ENCODE data around the gene SMAD2.
A peak's percentile ranks its signal among the peaks of the same experiment; 100 is the strongest.

The SMAD2 gene

DNA sequence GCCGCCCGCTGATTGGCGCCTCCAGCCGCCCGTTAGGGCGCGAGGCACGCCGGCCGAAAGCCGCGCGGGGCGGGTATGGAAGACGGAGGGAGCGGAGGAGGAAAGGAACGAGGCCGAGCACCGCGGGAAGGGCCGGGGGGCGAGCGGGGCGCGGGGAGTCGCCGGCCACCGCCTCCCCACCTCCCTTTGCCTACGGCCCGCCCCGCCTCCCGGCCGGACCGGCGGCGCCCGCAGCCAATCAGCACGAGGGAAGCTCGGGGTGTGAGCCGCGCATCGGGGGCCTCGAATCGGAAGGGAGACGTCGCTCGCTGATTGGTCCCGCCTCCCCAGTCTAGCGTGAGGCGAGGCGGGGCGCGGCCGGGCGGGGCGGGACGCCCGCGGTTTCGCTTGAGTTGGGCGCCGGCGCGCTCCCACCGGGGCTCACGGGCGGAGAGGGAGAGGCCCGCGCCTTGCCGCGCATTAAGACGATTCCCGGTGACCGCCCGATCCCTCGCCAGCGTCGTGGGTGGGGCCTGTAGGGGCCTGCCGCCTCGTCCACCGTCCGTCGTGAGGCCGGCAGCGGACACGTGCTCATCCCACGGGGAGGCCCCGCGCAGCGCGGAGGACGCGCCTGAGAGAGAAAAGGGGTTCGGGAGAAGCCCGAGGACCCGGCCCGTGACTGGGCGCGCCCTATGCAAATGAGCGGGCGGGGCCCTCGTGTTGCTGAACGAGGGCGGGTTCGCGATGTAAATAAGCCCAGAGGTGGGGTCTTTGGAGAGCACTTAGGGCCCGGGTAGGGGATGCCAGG lies 665 bp upstream of the SMAD2 start:
- DNase-seq: peak; percentile 5

DNA sequence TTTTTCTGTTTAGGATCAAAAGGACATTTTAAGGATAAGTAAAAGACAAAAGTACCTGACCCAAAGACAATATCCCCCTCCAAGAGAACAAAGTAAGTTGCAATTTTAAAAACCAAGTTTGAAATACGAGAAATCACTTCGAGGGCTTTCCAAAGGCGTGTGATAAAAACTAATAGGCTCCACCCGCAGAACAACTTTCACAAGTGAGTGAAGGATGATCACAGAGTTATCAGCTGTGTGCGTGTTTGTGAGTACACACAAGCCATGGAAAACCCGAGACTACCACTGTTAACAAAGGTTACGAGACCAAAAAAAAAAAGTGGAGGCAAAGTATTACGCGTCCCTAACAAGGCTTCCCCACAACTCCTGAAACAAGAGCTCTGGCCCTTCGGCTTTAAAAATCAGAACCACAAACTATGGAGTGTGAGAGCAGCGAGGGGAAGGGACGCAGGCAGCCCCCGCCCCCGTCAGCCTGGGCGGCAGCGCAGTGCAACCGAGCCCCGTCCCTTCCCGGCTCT lies 719 bp downstream of the SMAD2 start:
- DNase-seq: no peak

DNA sequence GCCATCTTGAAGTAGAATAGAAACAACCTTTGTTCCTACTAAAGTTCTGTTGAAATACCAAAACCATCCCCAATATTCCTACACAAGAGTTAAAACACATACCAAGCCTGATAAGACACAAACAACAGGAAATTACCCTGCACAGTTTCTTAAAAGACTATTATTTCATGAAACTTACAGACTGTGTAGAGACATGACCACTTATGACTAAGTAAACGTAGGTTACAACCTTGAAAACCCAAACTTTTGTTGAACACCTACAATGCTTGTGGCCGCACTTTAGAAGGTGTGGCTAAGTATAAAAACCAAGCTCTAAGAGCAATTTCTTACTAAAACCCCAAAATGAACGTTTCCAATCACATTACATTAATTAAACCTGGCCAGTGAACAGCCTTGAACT lies 2.0 kb downstream of the SMAD2 start:
- no peak for DNase-seq

DNA sequence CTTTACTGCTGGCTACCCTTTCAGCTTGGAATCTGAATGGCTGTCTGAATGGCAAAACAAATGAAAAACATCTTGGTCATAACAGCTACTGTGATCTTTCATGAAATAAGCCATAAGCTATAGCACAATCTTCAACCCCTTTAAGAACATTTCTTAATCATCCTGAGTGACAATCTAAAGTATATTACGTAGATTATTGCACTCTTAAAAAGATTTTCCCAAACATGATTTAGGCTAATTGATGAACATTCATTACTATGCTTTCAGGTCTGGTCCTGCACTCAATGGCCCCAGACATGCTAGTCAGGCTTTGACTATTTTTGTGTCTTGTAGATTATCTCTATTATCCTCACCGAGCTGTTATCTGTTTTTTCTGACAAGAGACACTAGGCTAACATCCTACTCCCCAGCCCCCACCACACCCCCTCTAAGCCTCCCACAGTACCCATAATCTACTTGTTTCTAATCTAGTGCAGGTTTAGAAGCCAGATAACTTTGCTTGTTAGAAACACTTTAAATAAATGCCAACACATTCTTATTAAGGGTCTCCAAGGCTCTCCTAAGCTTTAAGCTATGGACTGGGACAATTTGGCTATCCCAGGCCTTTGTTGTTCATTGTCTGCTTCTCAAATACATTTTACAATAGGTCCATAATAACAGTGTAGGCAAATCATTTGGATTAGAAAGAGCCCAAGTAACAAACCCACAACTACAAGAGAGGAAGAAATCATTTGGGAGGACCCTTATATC lies 4.2 kb downstream of the SMAD2 start:
- DNase-seq: no peak

DNA sequence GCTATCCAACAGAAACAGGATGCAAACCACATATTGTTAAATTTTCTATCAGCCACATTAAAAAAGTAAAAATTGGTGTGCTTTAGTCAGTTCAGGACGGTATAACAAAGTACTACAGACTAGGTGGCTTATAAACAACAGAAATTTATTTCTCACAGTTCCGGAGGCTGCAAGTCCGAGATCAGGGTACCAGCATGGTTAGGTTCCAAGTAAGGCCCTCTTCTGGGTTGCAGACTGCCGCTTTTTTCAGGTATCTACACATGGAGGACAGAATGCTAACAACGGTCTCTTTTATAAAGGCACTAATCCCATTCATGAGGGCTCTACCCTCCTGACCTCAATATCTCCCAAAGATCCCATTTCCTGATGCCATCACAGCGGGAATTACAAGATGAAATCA lies 10.5 kb downstream of the SMAD2 start:
- DNase-seq: no peak

DNA sequence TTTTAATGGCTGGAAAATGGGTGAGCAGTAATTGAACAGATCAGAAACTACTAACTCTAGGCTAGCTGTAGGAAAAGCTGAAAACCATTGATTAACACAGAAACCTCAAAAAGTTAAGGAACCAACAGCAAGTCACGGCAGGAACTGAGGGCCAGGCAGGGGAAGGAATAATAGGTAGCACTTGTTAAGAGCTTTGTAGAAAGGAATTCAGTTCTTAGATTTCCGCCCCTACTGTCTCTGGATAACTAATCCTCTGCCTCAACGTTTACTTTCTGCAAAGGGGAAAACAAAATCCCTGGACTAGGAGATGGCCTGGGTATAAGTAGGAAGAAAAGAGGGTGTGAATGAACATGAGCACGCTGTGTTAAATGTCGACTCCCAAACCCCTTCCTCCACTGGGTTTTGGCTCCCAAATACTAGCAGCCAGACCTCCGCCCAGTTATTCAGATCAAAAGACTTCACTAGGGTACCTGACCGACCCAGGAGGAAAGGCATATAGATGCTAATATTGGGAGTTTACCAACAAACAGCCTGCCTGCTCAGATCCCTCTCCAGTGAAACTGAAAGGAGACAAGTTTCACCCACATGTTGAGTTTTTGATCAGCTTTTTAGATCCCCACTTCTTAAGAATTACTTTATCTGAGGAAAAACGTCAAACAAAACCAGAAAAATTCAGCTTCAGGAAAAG lies 12.4 kb downstream of the SMAD2 start:
- no peak for DNase-seq

DNA sequence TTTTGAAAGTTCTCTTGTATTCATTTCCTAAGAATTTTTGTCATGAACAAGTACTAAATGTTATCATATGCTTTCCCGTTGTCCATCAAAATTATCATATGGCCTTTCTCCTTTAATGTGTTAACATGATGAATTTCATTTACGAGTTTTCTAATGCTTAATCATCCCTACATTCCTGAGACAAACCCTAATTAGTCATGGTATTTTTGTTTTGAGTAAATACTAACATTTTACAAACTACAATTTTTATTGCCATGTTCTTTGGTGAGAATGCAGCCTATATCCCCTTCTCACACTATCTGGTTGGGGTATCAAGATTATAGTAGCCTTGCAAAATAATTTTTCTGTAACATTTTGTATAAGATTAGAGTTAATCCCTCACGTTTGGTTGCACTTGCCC lies 14.5 kb downstream of the SMAD2 start:
- no peak for DNase-seq

DNA sequence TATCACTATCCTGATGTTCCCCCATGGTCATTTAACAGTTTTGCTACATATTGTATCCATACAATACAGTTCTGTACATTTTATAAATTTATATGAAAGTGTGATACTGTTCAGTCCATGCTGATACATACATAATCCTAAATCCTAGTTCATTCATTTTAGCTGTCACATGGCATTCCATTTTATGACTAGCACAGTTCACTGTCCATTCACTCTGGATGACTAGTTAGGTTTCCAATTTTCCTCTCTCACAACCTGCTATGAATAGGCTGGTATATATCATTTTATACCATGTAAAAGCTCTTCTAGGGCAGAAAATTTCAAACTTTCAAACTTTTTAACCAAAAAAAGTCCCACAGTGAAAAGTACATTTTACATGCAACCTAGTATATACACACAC lies 15.2 kb downstream of the SMAD2 start:
- no peak for DNase-seq

DNA sequence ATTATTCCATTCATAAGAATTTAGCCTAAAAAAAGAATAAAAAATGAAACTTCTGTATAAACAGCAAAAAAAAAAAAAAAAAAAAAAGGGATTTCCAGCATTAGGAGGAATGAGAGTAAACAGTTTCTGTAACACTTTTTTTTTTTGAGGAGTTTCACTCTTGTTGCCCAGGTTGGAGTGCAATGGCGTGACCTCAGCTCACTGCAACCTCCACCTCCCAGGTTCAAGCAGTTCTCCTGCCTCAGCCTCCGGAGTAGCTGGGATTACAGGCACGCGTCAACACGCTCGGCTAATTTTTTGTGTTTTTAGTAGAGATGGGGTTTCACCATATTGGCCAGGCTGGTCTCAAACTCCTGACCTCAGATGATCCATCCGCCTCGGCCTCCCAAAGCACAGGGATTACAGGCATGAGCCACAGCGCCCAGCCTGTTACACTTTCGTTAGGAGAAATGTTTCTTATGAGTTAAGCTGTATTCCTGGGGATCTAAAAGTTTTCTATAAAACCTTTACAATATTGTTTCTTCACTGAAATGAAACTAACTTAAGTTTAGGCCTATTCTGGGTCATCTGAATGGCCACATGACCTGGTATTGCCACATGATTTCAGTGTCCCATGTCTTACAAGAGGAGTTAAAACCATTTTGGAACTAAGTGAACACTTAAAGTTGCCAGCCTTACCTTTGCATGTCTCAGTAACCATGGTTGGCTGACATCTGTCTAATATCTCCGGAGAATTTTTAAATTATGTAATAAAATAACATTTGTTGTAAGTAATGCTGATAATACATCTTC lies 17.5 kb downstream of the SMAD2 start:
- no peak for DNase-seq

DNA sequence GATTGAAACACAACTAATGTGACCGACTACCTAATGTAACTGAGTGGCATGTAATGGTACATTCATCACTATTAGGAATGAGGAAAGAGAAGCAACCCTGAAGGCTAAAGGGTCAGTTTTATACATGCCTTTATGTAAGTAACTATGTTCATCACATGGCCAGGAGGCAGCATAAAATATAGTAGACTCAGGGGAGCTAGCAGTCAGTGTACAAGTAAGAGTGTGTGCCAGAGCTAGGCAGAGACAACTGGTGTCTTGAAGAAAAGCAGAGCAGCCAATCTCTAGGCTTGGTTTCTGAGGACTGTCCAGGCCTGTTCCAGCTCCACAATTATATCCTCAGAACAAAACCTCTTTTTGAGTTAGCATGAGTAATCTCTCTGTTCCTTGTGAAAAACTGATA lies 18.1 kb downstream of the SMAD2 start:
- DNase-seq: no peak

DNA sequence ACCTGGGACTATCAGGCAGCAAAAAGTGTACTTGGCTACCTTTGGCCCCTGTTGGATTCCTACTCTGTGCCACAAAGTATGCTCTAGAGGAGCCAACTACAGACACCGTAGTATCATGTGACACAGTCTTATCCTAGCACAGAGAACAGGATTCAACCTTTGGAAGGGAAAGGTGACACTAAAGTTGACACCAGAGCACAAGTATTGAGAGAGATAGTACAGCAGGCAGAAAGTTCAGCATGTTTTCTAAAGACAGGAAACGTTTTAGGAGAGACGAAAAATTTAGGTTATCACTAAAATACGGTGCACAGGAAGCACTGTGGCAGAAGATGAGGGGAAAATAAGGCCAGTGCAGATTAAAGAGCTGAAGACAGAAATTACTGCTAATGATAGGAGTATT lies 18.6 kb downstream of the SMAD2 start:
- no peak for DNase-seq

DNA sequence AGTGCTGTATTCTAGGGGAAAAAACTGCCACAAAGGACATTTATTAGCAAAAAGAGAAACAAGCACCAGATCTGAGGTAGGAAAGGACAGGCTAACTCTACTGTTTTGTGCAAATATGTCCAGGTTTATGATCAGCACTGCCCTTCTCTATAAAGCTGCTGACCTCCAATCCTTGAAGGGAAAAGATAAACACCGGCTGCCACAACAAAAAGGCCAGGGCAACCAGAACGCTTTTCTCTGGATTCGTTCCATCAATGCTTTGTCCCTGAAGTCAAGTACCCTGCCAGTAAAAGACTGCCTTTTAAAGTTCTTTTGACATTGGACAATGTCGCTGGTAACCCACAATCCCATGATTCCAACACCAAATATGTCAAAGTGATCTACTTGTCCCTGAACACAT lies 21.0 kb downstream of the SMAD2 start:
- DNase-seq: no peak

DNA sequence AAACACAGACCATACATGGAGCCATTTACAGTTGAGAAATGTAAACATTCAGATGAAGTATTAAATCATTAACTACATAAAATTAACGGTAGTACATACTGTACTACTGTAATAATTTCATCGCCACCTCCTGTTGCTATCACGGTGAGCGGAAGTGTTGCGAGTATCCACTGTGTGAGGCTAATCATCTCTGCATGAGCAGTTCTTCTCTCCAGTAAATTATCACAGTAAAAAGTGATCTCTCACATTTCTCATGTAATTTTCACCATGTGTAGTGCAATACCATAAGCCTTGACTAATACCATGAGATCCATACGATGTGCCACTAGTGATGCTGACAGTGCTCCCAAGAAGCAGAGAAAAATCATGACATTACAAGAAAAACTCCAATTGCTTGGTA lies 21.9 kb downstream of the SMAD2 start:
- no peak for DNase-seq

DNA sequence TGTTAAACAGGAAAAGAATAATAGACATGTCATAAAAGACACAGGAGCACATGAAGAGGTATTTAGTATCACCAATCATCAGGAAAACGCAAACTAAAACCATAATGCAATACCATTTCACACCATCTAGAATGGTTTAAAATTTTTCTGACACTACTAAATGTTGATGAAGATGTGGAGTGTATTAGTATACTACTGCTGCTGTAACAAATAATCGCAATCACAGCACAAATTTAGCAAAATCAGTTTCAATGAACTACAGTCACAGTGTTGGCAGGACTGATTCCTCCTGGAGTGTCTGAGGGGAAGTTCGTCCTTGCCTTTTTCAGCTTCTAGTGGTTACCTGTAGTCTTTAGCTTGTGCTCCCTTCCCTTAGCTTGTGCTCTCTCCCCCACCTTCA lies 24.1 kb downstream of the SMAD2 start:
- no peak for DNase-seq

DNA sequence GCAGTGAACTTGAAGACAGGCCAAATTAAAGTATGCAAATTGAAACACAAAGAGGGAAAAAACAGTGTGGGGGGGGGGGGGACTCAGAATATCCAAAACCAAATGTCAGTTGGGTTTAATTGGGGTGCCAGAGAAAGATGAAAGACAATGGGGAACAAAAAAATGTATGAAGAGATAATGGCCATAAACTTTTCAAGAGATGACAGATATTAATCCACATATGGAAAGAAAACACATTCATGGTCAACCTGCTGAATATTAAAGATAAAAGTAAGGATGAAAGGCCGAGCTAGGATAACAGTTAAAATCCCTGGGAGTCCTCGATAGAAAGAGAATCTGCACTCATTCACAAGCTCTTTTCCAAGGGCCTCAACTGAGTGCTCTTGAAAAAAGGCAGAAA lies 26.6 kb downstream of the SMAD2 start:
- DNase-seq: no peak

DNA sequence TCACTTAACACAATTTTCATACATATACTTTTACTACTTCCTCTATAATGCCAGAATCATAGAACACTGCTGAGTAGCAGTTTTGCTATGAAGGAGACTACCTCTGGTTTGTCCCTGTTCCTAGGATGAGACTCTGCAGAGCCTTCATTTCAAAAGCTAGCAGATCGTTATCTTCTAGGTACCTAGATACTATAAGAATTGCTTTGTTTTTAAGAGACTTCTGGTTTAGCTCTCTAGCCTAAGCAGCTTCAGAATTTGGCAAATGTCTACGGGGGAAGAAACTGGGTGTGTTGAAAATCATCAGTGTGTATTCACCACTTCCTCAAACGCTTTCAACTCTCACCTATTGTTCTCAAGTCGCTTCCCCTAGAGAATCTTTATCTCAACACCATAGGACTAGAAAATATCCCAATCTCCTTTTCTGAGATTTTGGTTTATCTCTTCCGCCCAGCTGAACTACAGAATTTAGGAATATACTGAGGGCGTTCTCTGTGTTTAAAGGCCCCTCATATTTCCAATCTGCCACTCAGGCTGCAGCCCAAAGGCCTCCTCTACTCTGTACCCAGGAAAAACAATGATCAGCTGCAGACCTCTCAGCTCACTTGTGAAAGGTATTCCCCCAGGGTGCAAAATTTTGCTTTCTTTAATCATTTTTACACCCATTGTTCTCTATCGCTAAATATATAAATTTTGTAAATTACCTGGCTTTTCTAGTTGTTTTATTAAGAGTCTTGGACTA lies 28.7 kb downstream of the SMAD2 start:
- no peak for DNase-seq

DNA sequence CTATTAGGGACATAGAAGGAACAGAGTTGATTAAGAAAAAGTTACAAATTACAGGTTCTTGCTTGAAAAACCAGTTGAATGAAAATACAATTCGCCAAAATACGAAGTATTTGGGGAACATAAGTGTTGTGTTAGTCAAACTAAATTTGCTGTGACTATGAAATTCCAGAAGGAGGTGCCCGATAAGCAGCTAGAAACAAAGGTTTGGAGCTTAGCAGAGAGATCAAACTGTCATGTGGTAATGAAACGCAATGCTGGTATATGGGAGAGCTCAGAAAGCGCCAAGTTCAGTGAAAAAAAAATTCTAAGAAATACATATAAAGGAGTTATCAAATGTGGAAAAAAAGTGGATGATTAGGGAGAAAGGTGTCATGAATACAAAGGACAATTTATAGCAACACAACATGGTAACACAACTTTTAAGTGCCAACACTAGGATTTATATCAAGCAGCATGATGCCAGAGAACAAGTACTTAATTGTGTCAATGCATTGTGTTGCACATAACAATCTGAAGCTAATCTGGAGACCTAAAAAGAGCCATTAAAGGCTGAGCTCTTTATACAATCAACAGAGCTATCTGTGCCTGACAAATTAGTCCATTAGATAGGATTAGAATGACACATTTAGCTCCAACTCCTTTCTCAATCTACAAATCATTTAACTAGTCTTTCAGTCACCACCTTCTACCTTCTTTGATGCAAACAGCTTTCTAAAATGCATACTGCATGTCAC lies 31.2 kb downstream of the SMAD2 start:
- no peak for DNase-seq

DNA sequence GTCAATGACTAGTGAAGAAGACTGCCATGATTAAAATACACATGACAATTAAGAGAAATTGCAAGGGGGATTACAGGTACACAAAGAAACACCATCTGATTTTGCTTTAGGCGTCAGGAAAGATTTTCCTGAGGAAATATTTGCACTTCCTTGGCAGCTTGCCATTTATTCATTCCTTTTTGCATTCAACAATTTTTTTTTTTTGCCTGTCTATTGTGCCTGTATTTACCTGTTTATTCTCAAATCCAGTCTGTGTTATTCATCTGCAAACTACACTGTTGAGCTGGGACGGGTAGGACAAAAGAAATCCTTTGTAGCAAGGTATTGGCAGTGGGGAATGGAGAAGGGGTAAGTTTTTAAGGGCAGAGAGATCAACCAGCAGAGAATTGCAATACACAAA lies 31.8 kb downstream of the SMAD2 start:
- DNase-seq: no peak

DNA sequence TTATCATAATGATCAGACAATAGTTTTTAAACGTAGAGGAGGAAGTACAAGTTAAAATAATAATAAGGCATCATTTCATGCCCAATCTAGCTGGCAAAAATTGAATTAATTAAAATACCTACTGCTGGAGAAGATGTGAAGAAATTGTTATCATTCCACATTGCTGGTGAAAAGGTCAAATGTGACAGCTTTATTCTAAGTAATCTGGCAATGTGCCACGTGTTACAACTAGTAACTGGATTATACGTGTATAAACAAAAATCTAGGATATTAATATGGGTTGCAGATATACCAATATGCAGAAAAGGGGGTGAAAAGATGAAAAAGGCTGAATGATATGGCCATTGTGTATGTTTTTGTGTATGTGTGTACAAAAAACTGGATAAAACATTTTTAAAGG lies 32.4 kb downstream of the SMAD2 start:
- no peak for DNase-seq

DNA sequence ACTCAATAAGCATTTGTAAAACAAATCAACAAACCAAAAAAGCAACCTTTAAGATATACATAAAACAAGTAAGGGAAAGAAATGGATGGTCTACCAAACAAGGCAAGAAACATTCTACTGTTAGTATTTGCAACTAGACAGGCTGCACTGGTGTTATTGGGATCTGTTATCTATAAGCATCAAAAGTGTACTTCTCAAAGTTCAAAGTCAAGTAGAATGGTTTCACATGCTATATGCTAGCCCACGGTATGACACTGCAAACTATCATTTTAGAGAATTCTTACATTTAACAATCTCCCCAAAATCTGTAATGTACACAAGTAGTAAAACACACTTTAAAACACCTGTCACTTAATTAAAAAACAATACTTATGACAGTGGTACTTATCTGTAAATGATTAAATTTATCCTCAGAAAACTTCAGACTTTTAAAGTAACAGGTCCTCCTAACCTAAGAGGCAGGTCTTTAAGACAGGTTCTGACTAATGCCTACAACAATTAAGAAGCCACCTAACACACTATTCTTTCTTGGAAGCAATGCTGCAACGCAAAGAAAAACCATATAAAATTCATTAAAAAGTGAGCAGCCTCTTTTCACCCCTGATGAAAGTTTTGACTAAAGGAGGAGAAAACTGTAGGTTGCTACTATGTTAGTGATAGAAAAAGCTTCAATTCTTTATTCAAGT lies 34.8 kb downstream of the SMAD2 start:
- DNase-seq: no peak

All from NCI-H2081 treated with DMSO at 0.1 percent for 48 hours (cell line).